ENCODE measurements around the gene SPATA31D1. TPM values are rescaled to one million over a fixed set of nuclear protein-coding genes. Genes with fewer than 3 reads are reported as not detected.

SPATA31D1 gene
- total RNA-seq, 1 donor from 2014 or later, result not detected

- DNase-seq (ENCODE audit: extremely low spot score in 2 of 2), result no peak
- Histone ChIP-seq H3K4me1 (no peaks in the 10 kb centered on the region), H3K9me3 (no peaks in the 10 kb centered on the region), H3K36me3 (no peaks in the 10 kb centered on the region), H3K4me3 (no peak overlapping the region), H3K27me3 (no peaks in the 10 kb centered on the region), H3K27ac (no peak overlapping the region)
- no peak for TF ChIP-seq POLR2A (IDR thresholded peaks at IDR 0.05)
- TF ChIP-seq POLR2AphosphoS5 (IDR thresholded peaks at IDR 0.05; ENCODE audit: insufficient read depth in 1 of 2, low read depth in 1 of 2), result no peak
- no peak for TF ChIP-seq CTCF (IDR thresholded peaks at IDR 0.05)
- intact Hi-C loops (cut with DNase I), result no loop called here
Measured at GRCh38 chr9:81979196-81979595, 9.4 kb upstream of the SPATA31D1 start.

DNA sequence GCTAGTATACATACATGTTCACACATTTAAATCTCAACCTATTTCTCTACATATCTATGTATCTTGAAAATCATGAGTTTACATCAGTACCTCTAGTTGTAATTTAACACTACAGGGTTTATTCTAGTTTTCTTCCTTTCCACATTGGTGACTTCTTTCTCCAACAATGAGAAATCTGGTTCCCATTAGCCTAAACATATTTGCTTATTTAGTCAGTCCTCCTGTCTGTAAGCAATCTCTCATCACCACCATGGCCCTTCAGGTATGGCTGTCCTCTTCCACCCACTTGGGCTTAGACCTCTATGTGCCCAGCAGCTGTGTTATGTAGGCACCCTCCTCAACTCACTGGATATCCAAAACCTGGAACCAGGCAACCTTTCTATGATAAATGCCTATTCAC lies 8.0 kb upstream of the SPATA31D1 start:
- Histone ChIP-seq H3K36me3 (no peaks in the 10 kb centered on the region), H3K27ac (no peak overlapping the region), H3K4me3 (no peak overlapping the region), H3K27me3 (no peaks in the 10 kb centered on the region), H3K4me1 (no peaks in the 10 kb centered on the region), H3K9me3 (no peaks in the 10 kb centered on the region)
- TF ChIP-seq CTCF (IDR thresholded peaks at IDR 0.05) (no peak), POLR2A (IDR thresholded peaks at IDR 0.05) (no peak), POLR2AphosphoS5 (IDR thresholded peaks at IDR 0.05; ENCODE audit: insufficient read depth in 1 of 2, low read depth in 1 of 2) (no peak)
- DNase-seq (ENCODE audit: extremely low spot score in 2 of 2), result peak in 1 of 2 donors; percentile 5
- intact Hi-C loops (cut with DNase I), result no loop called here

- Histone ChIP-seq H3K27ac (no peak overlapping the region), H3K36me3 (no peaks in the 10 kb centered on the region), H3K9me3 (no peaks in the 10 kb centered on the region), H3K4me1 (no peaks in the 10 kb centered on the region), H3K27me3 (no peaks in the 10 kb centered on the region), H3K4me3 (no peak overlapping the region)
- no peak for TF ChIP-seq POLR2A (IDR thresholded peaks at IDR 0.05)
- no peak for TF ChIP-seq POLR2AphosphoS5 (IDR thresholded peaks at IDR 0.05; ENCODE audit: insufficient read depth in 1 of 2, low read depth in 1 of 2)
- no peak for TF ChIP-seq CTCF (IDR thresholded peaks at IDR 0.05)
- no peak for DNase-seq (ENCODE audit: extremely low spot score in 2 of 2)
- intact Hi-C loops (cut with DNase I), result no loop called here
Measured at GRCh38 chr9:81981883-81982282, 6.7 kb upstream of the SPATA31D1 start.

- no peaks in the 10 kb centered on the region for H3K9me3 ChIP-seq
- intact Hi-C loops (cut with DNase I), result no loop called here
- no peak overlapping the region for H3K27ac ChIP-seq
- no peak for TF ChIP-seq CTCF (IDR thresholded peaks at IDR 0.05)
- no peak for TF ChIP-seq POLR2AphosphoS5 (IDR thresholded peaks at IDR 0.05; ENCODE audit: insufficient read depth in 1 of 2, low read depth in 1 of 2)
- no peak for TF ChIP-seq POLR2A (IDR thresholded peaks at IDR 0.05)
- no peak for DNase-seq (ENCODE audit: extremely low spot score in 2 of 2)
- no peaks in the 10 kb centered on the region for H3K27me3 ChIP-seq
- no peaks in the 10 kb centered on the region for H3K36me3 ChIP-seq
- no peaks in the 10 kb centered on the region for H3K4me1 ChIP-seq
- no peak overlapping the region for H3K4me3 ChIP-seq
Measured at GRCh38 chr9:81984928-81985327, 3.6 kb upstream of the SPATA31D1 start.

DNA sequence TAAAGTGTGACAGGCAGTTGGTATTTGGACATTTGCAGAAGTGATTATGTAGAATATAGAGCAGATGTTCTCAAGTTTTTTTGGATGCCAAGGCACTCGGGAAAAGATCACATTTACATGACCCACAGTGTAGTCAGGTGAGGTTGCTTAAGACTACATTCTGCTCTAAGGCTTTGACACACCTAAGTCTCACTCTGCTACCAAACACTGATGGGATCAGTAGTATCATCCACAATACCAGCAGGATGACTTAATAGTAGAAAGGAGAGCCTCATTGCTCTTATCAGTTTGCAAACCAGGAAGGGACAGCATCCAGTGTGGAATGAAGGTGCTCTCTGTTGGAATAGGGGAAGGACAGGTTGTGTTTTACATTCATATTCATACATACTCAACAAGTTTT lies 2.5 kb upstream of the SPATA31D1 start:
- Histone ChIP-seq H3K9me3 (no peaks in the 10 kb centered on the region), H3K4me1 (no peaks in the 10 kb centered on the region), H3K27ac (no peak overlapping the region), H3K4me3 (no peak overlapping the region), H3K36me3 (no peaks in the 10 kb centered on the region), H3K27me3 (no peaks in the 10 kb centered on the region)
- intact Hi-C loops (cut with DNase I), result no loop called here
- TF ChIP-seq POLR2A (IDR thresholded peaks at IDR 0.05), result no peak
- TF ChIP-seq CTCF (IDR thresholded peaks at IDR 0.05), result no peak
- no peak for TF ChIP-seq POLR2AphosphoS5 (IDR thresholded peaks at IDR 0.05; ENCODE audit: insufficient read depth in 1 of 2, low read depth in 1 of 2)
- no peak for DNase-seq (ENCODE audit: extremely low spot score in 2 of 2)
